HCT116 (cell line): ENCODE data around the gene TOP1. TPM values are rescaled to one million over a fixed set of nuclear protein-coding genes. Genes with fewer than 3 reads are reported as not detected.

Experiments used
- ATAC-seq: fragments of 200-7000 bp; cut with Tn5 transposase; 2 replicates; pipeline ENCODE4 v1.9.1; 2020; ENCODE audit warnings: mild to moderate bottlenecking, moderate library complexity
- BruUV-seq: library from RNA; stranded (reverse); fragments of 400-500 nt; replicated peaks from 2 replicates; lab custom pipeline; 2021; lab: Mats Ljungman, UMichigan
- CTCF ChIA-PET: fragments of 300-600 bp; sonication (Branson Sonifier 250); formaldehyde crosslinking; loops from one replicate; lab custom pipeline; 2021; ENCODE audit warnings: antibody characterized with exemption; lab: Charles Lee
- POLR2A ChIA-PET: fragments of 300-600, 350-600 bp; sonication (Branson Sonifier 250); formaldehyde crosslinking; loops from one replicate; lab custom pipeline; 2021; ENCODE audit warnings: antibody characterized with exemption; lab: Charles Lee
- RAD21 ChIA-PET, 2 experiments: fragments of 300-600 bp; sonication (Branson Sonifier 250); formaldehyde crosslinking; loops; one replicate each; lab custom pipeline; 2023; ENCODE audit warnings: low total read pairs in 2 of 2; ENCODE audit not compliant: uncharacterized antibody in 2 of 2, unreplicated experiment in 2 of 2, low non-redundant PET in 1 of 2; lab: Charles Lee
- DNase-seq: peaks from one replicate; pipeline ENCODE4 v3.0.0-alpha.2; 2010; ENCODE audit warnings: low read depth, low spot score
- H2AFZ ChIP-seq: fragments of 200-600 bp; shearing (Covaris generic), sonication (generic); 2 replicates; pipeline ENCODE4 v1.6.1; 2017; ENCODE audit warnings: low read depth, mixed run types, mixed read lengths, antibody characterized with exemption, low read length; ENCODE audit not compliant: poor library complexity, severe bottlenecking
- H3K27ac ChIP-seq: 2 replicates; pipeline ENCODE4 v1.5.1; 2012; ENCODE audit warnings: low read depth, low read length
- H3K27me3 ChIP-seq: fragments of 200-600 bp; sonication (generic); 2 replicates; pipeline ENCODE4 v1.6.1; 2016; ENCODE audit warnings: mixed run types, low read length, mixed read lengths; ENCODE audit not compliant: insufficient read depth
- H3K36me3 ChIP-seq, 2 experiments: fragments of 200-500 bp in 1 of 2; fragments of 200-600 bp in 1 of 2; sonication (Bioruptor generic) in 1 of 2; sonication (generic) in 1 of 2; 2 replicates each; pipeline versions ENCODE4 v1.5.1 to v1.6.1; 2014 to 2016; ENCODE audit warnings: low read length in 2 of 2, inconsistent platforms in 1 of 2, mixed read lengths in 1 of 2, mixed run types in 1 of 2; ENCODE audit not compliant: insufficient read depth in 2 of 2, control insufficient read depth in 1 of 2
- H3K4me1 ChIP-seq, 2 experiments: fragments of 200-600 bp in 1 of 2; sonication (generic) in 1 of 2; 2 replicates each; pipeline versions ENCODE4 v1.5.1 to v1.6.1; 2012 to 2017; ENCODE audit warnings: low read length in 2 of 2, inconsistent platforms in 1 of 2, mild to moderate bottlenecking in 1 of 2, mixed read lengths in 1 of 2, mixed run types in 1 of 2, moderate library complexity in 1 of 2; ENCODE audit not compliant: insufficient read depth in 2 of 2, control insufficient read depth in 1 of 2
- H3K4me2 ChIP-seq: fragments of 200-600 bp; sonication (generic); 2 replicates; pipeline ENCODE4 v1.6.1; 2017; ENCODE audit warnings: mixed run types, low read length, mixed read lengths
- H3K4me3 ChIP-seq, 2 experiments: fragments of 200-600 bp in 1 of 2; sonication (generic) in 1 of 2; replicated peaks in 1 of 2; 2 replicates each; pipeline ENCODE4 v1.5.1; 2011 to 2016; ENCODE audit warnings: low read length in 2 of 2, control low read depth in 1 of 2, low read depth in 1 of 2, mild to moderate bottlenecking in 1 of 2, mixed read lengths in 1 of 2, mixed run types in 1 of 2
- H3K79me2 ChIP-seq: fragments of 200-600 bp; sonication (generic); 2 replicates; pipeline ENCODE4 v1.6.1; 2017; ENCODE audit warnings: mild to moderate bottlenecking, mixed run types, low read length, moderate library complexity, mixed read lengths; ENCODE audit not compliant: insufficient read depth
- H3K9ac ChIP-seq: fragments of 200-600 bp; sonication (generic); 2 replicates; pipeline ENCODE4 v1.6.1; 2016; ENCODE audit warnings: low read length, mixed read lengths
- H3K9me2 ChIP-seq: fragments of 200-600 bp; sonication (generic), shearing (Covaris generic); 2 replicates; pipeline ENCODE4 v1.6.1; 2017; ENCODE audit warnings: mixed run types, mild to moderate bottlenecking, moderate library complexity; ENCODE audit not compliant: insufficient read depth
- H3K9me3 ChIP-seq, 2 experiments: fragments of 200-500 bp in 1 of 2; fragments of 200-600 bp in 1 of 2; sonication (Bioruptor generic) in 1 of 2; sonication (generic) in 1 of 2; 2 replicates each; pipeline ENCODE4 v1.6.1; 2014 to 2017; ENCODE audit warnings: low read length in 2 of 2, mixed read lengths in 2 of 2, inconsistent platforms in 1 of 2, low read depth in 1 of 2, mild to moderate bottlenecking in 1 of 2, mixed run types in 1 of 2, moderate library complexity in 1 of 2; ENCODE audit not compliant: control insufficient read depth in 1 of 2, insufficient read depth in 1 of 2
- H4K20me1 ChIP-seq: fragments of 200-600 bp; sonication (generic), shearing (Covaris generic); 2 replicates; pipeline ENCODE4 v1.6.1; 2017; ENCODE audit warnings: mixed run types, mild to moderate bottlenecking, moderate library complexity; ENCODE audit not compliant: insufficient read depth
- CBX3 ChIP-seq: IDR thresholded peaks from 2 replicates; pipeline ENCODE4 v1.6.1; 2012; ENCODE audit warnings: low read depth
- CEBPB ChIP-seq: IDR thresholded peaks from 2 replicates; pipeline ENCODE4 v1.6.1; 2012; ENCODE audit warnings: low read depth
- EGR1 ChIP-seq: IDR thresholded peaks from 2 replicates; pipeline ENCODE4 v1.6.1; 2012; ENCODE audit warnings: low read depth
- EZH2 ChIP-seq: fragments of 200-600 bp; sonication (generic); IDR thresholded peaks from 2 replicates; pipeline ENCODE4 v1.6.1; 2017; ENCODE audit warnings: antibody characterized with exemption, mixed run types
- JUND ChIP-seq: IDR thresholded peaks from 2 replicates; pipeline ENCODE4 v1.6.1; 2012
- MAX ChIP-seq: IDR thresholded peaks from 2 replicates; pipeline ENCODE4 v1.6.1; 2012
- POLR2AphosphoS5 ChIP-seq: IDR thresholded peaks from 2 replicates; pipeline ENCODE4 v1.6.1; 2011; ENCODE audit warnings: mild to moderate bottlenecking, low read depth, low read length, moderate library complexity
- REST ChIP-seq: IDR thresholded peaks from 2 replicates; pipeline ENCODE4 v1.6.1; 2012; ENCODE audit warnings: low read depth
- YY1 ChIP-seq: IDR thresholded peaks from 2 replicates; pipeline ENCODE4 v1.6.1; 2011; ENCODE audit warnings: low read length, low read depth, moderate library complexity, mild to moderate bottlenecking; ENCODE audit not compliant: insufficient replicate concordance; ENCODE audit errors: extremely low read depth
- ZFX ChIP-seq: fragments of 450-650 bp; IDR thresholded peaks from 2 replicates; pipeline ENCODE4 v1.6.1; 2017
- ZNF274 ChIP-seq: fragments of 200-500 bp; sonication (Bioruptor generic); IDR thresholded peaks from 2 replicates; pipeline ENCODE4 v1.6.1; 2014; ENCODE audit warnings: mild to moderate bottlenecking, low read depth, low read length, inconsistent platforms
- intact Hi-C: fragments of 100-400 bp; cut with micrococcal nuclease; formaldehyde crosslinking; loops from 2 replicates; pipeline ENCODE4 v1.10.0; 2022
- total RNA-seq: library from RNA; stranded (reverse); gene quantifications from one replicate; pipeline ENCODE4 v1.2.1, GENCODE V29; 2021; ENCODE audit not compliant: unreplicated experiment

Gene TOP1
- total RNA-seq, 1 experiment from 2014 or later: 190 TPM

- Histone ChIP-seq H3K4me3 (no peak overlapping the region), H3K9me2 (no peaks in the 10 kb centered on the region), H3K4me2 (no peak overlapping the region), H3K9ac (no peak overlapping the region), H3K27ac (no peak overlapping the region), H3K27me3 (no peaks in the 10 kb centered on the region), H3K9me3 (no peaks in the 10 kb centered on the region), H3K79me2 (peaks cover 100% of the 10 kb centered on the region), H3K36me3 (peaks cover 6 to 25% of the 10 kb centered on the region in 2 experiments; a peak in 3 of 4 replicates), H3K4me1 (peaks cover 20 to 51% of the 10 kb centered on the region in 2 experiments), H4K20me1 (peaks cover 22% of the 10 kb centered on the region; the same call in 1 of the 2 replicates), H2AFZ (no peak overlapping the region)
- no TSS peak for BruUV-seq
- intact Hi-C loops: no loop called here
- ChIA-PET RAD21 (interaction anchor here in 1 of 2 experiments (1.7 kb wide), 1 partner anchor 78 kb away, joined by 6 read pairs; no protein-coding TSS in a partner anchor), POLR2A (no interaction called here), CTCF (interaction anchor here (1.7 to 2.2 kb wide), 2 partner anchors 10 to 78 kb away, joined by 7 to 9 read pairs; no protein-coding TSS in a partner anchor)
- no peak for ATAC-seq
- DNase-seq: no peak
- TF ChIP-seq CEBPB (no peak), MAX (no peak), POLR2AphosphoS5 (no peak), ZFX (no peak), REST (no peak), JUND (no peak), ZNF274 (no peak), CBX3 (no peak), EZH2 (no peak), EGR1 (no peak), YY1 (no peak)
These were observed 40.2 kb downstream of the TOP1 start for GRCh38 chr20:41068806-41069205.
